HG02798 (cell line): ENCODE results near the gene PLEKHM2.

Source experiments
- ATAC-seq: cut with Tn5 transposase; IDR thresholded peaks from one replicate; pipeline ENCODE4 v1.9.1; 2021; ENCODE audit warnings: mild to moderate bottlenecking; ENCODE audit not compliant: unreplicated experiment, poor library complexity

PLEKHM2 gene

GRCh38 chr1:15700508-15700907, 16.4 kb downstream of the PLEKHM2 start:
- no peak for ATAC-seq

DNA sequence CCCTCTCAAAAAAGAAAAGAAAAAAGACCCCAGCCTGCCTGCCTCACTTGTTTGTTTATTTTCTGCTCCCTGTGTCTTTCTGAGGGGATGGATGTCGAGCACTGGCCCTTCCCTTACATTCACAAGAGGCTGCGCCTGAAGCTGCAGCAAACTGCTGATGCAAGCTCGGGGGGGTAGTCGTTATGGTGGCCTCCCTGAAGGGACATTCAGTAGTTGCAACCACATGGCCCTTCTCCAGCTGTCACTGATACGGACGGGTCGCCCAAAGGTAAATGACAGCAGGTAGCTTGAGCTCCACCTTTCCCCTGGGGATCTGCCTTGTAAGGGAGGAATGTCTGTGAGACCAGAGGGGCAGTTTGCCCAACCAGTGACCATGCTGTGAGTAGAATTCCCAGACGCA, 17.7 kb downstream of the PLEKHM2 start:
- ATAC-seq, result no peak

GRCh38 chr1:15702722-15703550, 18.8 kb downstream of the PLEKHM2 start:
- ATAC-seq, result no peak

DNA sequence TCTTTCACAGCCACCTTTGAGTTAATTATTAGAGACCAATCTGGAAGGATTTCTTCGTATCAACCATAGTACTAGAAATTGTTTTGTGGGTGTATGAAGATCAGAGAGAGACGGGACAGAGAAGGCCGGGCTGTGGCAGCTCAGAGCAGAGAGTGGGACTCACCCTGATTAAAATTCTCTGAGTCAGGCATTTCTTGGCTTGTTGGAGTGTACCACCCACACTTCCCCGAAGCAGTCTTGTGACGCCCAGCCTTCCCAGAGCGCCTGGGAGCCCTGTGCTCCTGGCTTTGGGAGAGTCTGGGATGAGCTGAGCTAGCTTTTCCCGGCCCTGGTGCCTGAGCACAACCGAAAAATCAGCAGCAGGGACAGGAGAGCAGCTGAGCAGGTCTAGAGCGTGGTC, 19.4 kb downstream of the PLEKHM2 start:
- no peak for ATAC-seq

- no peak for ATAC-seq
These were observed 20.5 kb downstream of the PLEKHM2 start for GRCh38 chr1:15704526-15705183.

DNA sequence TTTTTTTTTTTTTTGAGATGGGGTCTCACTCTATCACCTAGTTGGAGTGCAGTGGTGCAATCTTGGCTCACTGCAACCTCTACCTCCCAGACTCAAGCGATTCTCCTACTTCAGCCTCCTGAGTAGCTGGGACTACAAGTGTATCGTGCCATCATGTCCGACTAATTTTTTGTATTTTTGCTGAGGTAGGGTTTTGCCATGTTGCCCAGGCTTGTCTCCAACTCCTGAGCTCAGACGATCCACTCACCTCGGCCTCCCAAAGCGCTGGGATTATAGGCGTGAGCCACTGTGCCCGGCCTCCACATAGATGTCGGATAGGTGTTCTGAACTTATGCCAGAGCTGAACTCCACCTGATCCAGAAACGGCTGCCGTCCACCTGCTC, 21.1 kb downstream of the PLEKHM2 start:
- ATAC-seq, result no peak

DNA sequence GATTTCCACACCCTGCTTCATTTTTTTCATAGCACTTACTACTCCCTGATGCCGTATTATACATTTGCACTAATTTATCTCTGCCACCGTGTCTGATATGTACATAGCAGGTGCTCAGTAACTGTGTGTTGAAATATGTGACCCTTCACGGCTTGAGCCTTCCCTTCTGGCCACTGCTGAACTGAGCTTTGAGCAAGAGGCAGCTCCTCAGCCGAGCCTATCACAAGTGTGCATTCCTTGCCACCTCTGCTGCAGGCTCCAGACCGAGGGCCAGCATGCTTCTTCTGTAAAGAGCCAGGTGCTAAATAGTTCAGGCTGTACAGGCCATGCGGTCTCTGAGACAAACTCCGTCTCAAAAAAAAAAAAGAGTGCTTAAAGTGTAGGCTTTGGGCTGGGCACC, 22.6 kb downstream of the PLEKHM2 start:
- ATAC-seq, result no peak

DNA sequence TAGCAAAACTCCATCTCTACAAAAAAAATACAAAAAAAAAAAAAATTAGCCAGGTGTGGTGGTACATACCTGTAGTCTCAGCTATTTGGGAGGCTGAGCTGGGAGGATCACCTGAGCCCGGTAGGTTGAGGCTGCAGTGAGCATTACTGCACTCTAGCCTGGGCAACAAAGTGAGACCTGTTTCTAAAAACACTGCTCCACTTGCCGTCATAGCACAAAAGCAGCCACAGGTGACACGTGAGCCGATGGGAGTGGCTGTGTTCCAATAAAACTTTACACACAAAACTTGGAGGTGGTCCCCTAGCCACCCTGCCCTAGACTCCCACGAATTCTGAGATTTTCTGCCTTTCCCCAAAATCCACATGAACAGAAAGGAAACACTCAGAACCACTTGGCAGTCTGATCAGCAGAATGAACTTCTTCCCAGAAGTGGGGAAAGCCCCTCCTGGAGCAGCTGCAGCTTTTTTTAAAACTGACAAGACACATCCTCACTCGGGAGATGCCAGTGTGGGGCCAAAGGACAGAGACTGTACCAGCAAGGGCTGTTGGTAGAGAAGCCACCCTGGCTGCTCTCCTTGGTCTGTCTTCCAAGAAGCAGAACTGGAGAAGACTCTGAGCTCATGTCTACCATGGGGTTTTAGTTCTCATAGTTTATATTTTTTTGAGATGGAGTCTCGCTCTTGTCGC, 23.3 kb downstream of the PLEKHM2 start:
- ATAC-seq, result no peak

GRCh38 chr1:15708486-15709137, 24.5 kb downstream of the PLEKHM2 start:
- no peak for ATAC-seq

GRCh38 chr1:15709226-15709625, 25.1 kb downstream of the PLEKHM2 start:
- ATAC-seq, result no peak

- no peak for ATAC-seq
These were observed 28.0 kb downstream of the PLEKHM2 start for GRCh38 chr1:15712168-15712567.

GRCh38 chr1:15714406-15715136, 30.5 kb downstream of the PLEKHM2 start:
- no peak for ATAC-seq

DNA sequence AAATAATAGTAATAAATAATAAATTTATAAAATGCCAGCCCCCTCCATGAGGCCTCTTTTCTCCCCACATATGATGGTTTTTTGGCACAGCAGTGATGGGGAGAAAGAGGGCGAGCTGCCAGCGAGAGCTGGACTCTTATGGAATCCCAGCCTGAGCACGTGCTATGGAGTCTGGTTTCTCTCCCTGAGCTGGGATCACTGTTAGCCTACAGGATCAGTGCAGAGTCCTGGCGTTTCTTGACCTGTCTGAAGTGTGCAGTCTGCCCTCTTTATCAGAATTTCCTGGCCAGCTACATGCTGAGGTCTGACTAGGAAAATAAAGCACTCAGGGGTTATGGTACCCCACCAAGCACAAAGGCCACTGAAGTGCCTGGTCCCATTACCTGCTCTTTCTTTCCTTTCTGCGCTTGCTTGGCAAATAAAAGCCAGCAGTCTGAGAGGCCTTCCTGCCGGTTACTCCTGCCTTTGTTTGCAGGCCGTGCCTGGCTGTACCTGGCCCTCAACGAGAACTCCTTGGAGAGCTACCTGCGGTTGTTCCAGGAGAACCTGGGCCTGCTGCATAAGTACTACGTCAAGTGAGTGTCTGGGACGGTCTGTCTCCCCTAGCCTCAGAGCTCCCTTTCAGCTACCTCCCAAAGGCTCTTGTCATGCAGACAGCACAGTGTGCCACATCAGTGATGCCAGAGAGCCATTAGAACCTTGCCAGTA, 33.5 kb downstream of the PLEKHM2 start:
- ATAC-seq, result no peak

DNA sequence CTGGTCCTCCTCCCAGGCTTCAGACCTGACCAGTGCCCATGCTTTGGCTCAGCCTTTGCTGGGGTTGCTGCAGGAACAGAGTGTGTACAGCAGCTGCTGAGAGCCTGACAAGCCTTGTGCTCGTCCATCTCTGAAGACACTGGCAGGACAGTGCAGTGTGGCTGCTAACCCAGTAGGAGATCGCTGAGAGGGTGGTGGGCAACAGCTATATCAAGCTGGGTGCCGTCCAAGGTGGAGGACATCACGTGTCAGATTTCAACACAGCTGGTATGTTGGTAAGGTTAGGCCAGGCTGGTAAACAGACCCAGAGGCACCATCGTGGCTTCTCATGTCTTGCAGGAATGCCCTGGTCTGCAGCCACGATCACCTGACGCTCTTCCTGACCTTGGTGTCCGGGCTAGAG, 34.1 kb downstream of the PLEKHM2 start:
- no peak for ATAC-seq

DNA sequence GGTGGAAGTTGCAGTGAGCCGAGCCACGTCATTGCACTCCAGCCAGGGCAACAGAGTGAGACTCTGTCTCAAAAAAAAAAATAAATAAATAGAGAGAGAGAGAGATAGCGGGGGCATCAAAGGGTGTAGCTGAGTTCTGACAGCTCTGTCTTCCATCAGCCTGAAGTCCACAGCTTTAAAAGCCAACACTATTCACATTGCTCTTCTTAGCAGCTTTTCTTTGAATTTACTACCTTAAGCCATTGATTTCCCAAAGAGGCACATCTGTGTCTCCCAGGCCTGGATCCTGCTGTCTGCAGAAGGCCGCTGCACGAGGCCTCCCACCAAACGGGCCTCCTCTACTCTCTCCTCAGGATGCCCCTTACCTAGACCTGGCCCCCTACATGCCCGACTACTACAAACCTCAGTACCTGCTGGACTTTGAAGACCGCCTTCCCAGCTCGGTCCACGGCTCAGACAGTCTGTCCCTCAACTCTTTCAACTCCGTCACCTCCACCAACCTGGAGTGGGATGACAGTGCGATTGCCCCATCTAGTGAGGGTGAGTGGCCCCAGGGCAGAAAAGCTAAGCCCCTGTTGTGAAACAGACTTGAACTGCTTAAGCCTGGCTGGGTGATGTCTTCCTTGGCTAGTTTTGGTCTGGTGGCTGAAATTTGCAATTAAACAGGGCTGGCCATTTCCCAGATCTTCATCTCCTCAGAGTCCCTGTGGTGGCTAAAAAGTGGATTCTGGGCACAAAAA, 35.4 kb downstream of the PLEKHM2 start:
- ATAC-seq, result no peak

DNA sequence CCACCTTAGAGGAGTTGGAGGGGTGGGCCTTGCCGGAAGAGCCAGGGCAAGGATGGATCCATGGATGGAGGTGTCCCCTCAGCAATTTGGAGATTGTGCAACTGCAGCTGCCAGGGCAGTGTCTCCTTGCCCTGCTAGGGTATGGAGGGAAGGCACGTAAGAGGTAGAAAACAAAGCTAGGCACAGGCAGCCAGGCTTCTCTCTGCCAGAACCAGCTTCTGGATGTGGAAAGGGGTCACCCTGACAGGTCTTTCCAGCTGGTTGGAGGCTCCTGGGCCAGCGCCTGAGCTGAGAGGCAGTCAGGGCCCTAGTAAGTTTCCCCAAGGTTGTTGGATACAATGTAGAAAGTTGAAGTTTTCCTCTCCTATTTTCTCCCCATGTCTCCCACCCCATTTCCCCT, 36.7 kb downstream of the PLEKHM2 start:
- no peak for ATAC-seq

DNA sequence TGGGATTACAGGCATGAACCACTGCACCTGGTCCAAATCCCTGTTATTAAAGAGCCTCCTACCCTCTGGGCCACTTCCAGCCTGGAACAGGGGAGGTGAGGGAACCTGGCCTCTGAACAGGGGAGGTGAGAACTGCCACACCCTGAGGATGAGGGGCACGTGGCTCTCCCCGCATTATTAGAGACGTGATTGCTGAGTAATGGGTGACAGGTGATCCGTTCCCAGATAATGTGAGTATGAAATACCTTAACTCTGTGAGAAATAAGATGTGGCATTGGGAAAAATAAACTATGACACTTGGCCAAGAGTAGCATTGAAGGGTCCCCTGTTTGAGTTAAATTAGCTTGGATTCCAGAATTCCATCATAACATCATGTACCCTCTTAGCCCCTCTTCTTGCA, 38.3 kb downstream of the PLEKHM2 start:
- no peak for ATAC-seq

DNA sequence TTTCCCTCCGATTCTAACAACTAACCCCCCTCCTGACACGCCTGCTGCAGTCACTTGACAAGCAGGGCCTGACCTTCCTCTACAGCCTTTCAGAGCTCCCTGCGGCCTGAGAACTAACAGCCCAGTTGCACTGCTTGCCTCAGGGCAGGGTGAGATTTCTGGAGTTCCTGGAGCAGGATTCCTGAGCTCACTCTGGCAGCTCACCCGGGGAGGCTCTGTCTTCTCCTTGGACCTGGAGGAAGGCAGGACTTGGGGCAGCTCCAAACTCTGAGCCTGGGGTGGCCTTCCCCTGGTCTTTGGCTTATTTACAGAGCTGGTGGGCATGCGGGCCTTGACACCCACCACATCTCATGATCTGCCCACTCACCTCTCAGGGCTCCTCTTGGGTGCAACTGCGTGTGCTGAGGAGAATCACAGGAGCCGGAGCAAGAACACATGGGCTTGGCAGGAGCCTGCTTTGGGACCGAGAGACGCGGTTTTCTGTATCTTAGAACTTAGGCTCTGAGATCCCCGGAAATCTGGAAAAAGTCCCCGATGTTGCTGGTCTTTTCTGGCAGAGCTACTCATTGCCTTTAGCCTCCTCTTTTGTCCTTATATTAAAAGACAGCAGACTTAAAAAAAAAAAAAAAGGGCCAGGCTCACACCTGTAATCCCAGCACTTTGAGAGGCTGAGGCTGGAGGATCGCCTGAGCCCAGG, 38.9 kb downstream of the PLEKHM2 start:
- ATAC-seq, result no peak
